ENCODE data around the gene CDC25B. TPM values are rescaled to one million over a fixed set of nuclear protein-coding genes. Genes with fewer than 3 reads are reported as not detected.

CDC25B gene
- total RNA-seq, 1 experiment from 2014 or later, result 223 TPM

DNA sequence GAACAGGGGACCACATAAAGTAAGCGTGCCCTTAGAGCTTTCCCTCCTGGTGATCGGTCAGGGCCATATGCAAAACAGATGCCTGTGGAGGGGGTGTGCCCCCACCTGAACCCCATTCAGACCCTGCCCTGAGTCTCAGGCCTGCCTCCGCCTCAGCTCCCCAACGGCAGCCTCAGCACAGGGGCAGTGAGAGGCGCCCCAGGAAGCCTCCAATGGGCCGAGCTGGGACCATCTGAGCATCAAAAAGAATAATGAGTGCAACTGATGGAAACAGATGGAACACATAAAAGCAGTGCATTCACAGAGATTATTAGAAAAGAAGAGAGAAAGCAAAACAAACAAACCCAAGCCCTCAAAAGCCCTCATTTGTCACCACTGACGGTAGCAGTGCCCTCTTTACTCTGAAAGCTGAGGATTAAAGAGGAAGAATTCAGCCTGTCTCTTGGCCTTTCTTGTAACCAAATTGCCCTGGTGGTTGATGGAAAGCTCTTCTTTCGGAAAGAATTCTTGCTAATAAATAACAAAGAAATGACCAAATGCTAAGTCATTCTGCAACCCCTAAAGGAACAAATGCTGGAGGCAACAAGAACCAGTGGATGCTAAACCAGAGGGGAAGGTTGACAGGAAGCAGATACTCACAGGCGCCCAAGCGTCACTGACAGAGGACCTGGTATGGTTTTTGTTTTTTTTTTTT lies 35.3 kb upstream of the CDC25B start:
- ATAC-seq (no peak), DNase-seq (ENCODE audit: low read depth, low spot score) (no peak)
- Histone ChIP-seq H4K20me1 (ENCODE audit: insufficient read depth) (no peaks in the 10 kb centered on the region), H3K4me3 (replicated peaks in 1 of 2; ENCODE audit: low read depth in 1 of 2, low read length in 2 of 2) (no peak overlapping the region), H3K4me2 (ENCODE audit: low read length) (no peak overlapping the region), H3K27me3 (ENCODE audit: insufficient read depth, low read length) (no peaks in the 10 kb centered on the region), H3K36me3 (ENCODE audit: control insufficient read depth in 1 of 2, insufficient read depth in 2 of 2, low read length in 2 of 2) (peaks cover 3 to 31% of the 10 kb centered on the region in 2 experiments; a peak in 2 of 4 replicates), H3K9ac (ENCODE audit: low read length) (no peak overlapping the region), H3K9me2 (ENCODE audit: insufficient read depth) (no peaks in the 10 kb centered on the region), H3K27ac (ENCODE audit: low read depth, low read length) (no peak overlapping the region), H2AFZ (ENCODE audit: low read depth, low read length, poor library complexity, severe bottlenecking) (no peak overlapping the region), H3K9me3 (ENCODE audit: control insufficient read depth in 1 of 2, insufficient read depth in 1 of 2, low read depth in 1 of 2, low read length in 2 of 2) (no peaks in the 10 kb centered on the region), H3K79me2 (ENCODE audit: insufficient read depth, low read length) (peaks cover 43% of the 10 kb centered on the region), H3K4me1 (ENCODE audit: control insufficient read depth in 1 of 2, insufficient read depth in 2 of 2, low read length in 2 of 2) (no peaks in the 10 kb centered on the region; a peak in 1 of 4 replicates)
- intact Hi-C loops (cut with micrococcal nuclease), result no loop called here
- ChIA-PET CTCF (interaction anchor here (0.8 to 1.5 kb wide), 2 partner anchors 13 to 84 kb away, joined by 3 read pairs; no protein-coding TSS in a partner anchor), RAD21 (ENCODE audit: low non-redundant PET in 1 of 2, low total read pairs in 2 of 2, uncharacterized antibody in 2 of 2, unreplicated experiment in 2 of 2) (no interaction called here), POLR2A (no interaction called here)
- BruUV-seq (replicated peaks), result no TSS peak
- TF ChIP-seq MAX (IDR thresholded peaks at IDR 0.05) (no peak), CBX3 (IDR thresholded peaks at IDR 0.05; ENCODE audit: low read depth) (no peak), EZH2 (IDR thresholded peaks at IDR 0.05) (no peak), CEBPB (IDR thresholded peaks at IDR 0.05; ENCODE audit: low read depth) (no peak), CTCF (IDR thresholded peaks at IDR 0.05 in 2 of 3, conservative IDR thresholded peaks at IDR 0.05 in 1 of 3; ENCODE audit: borderline replicate concordance in 1 of 3, insufficient read depth in 1 of 3, low read depth in 2 of 3, low read length in 2 of 3) (no peak), YY1 (IDR thresholded peaks at IDR 0.05; ENCODE audit: extremely low read depth, insufficient replicate concordance, low read depth, low read length) (no peak), ZNF274 (IDR thresholded peaks at IDR 0.05; ENCODE audit: low read depth, low read length) (no peak), SRF (IDR thresholded peaks at IDR 0.05; ENCODE audit: low read depth) (no peak), POLR2AphosphoS5 (IDR thresholded peaks at IDR 0.05; ENCODE audit: low read depth, low read length) (no peak), SP1 (IDR thresholded peaks at IDR 0.05; ENCODE audit: low read depth) (no peak), RAD21 (IDR thresholded peaks at IDR 0.05; ENCODE audit: low read depth) (no peak), EGR1 (IDR thresholded peaks at IDR 0.05; ENCODE audit: low read depth) (no peak), ELF1 (IDR thresholded peaks at IDR 0.05; ENCODE audit: borderline replicate concordance, low read depth) (no peak)

Data from HCT116 (cell line).